Heart right ventricle (tissue), 16 donors: ENCODE measurements around the gene GLOD4. TPM values are rescaled to one million over a fixed set of nuclear protein-coding genes. Genes with fewer than 3 reads are reported as not detected.
A peak's percentile ranks its signal among the peaks of the same experiment; 100 is the strongest.
"Not testable (repeated sequence)": the region's sequence is repeated elsewhere in the genome, so short reads cannot be mapped to it uniquely, and the experiment has no call there.

ENCODE experiments used
- ATAC-seq, 8 donors: fragments of 200-7000 bp; cut with Tn5 transposase; one replicate each; pipeline ENCODE4 v1.9.1; 2020; ENCODE audit warnings: mild to moderate bottlenecking in 8 of 8, moderate library complexity in 8 of 8, moderate number of reproducible peaks in 1 of 8
- DNase-seq, 2 donors: peaks; one replicate each; pipeline ENCODE4 v3.0.0-alpha.2; 2020
- H3K27ac ChIP-seq, 10 donors: fragments of 200-600 bp; sonication (generic) in 2 of 10; one replicate each; pipeline versions ENCODE4 v1.5.0 to v1.8.0; 2020 to 2022; ENCODE audit warnings: mild to moderate bottlenecking in 3 of 10
- H3K27me3 ChIP-seq, 7 donors: fragments of 200-600 bp; one replicate each; pipeline ENCODE4 v1.8.0; 2021 to 2022; ENCODE audit warnings: mild to moderate bottlenecking in 2 of 7
- H3K36me3 ChIP-seq, 9 donors: fragments of 200-600 bp; sonication (generic) in 1 of 9; one replicate each; pipeline versions ENCODE4 v1.5.0 to v1.8.0; 2020 to 2022; ENCODE audit warnings: mild to moderate bottlenecking in 2 of 9
- H3K4me1 ChIP-seq, 9 donors: fragments of 200-600 bp; sonication (generic) in 1 of 9; one replicate each; pipeline versions ENCODE4 v1.5.0 to v1.8.0; 2020 to 2022; ENCODE audit warnings: mild to moderate bottlenecking in 4 of 9
- H3K4me3 ChIP-seq, 10 donors: fragments of 200-600 bp; sonication (generic) in 2 of 10; one replicate each; pipeline versions ENCODE4 v1.5.0 to v1.8.0; 2020 to 2022; ENCODE audit warnings: mild to moderate bottlenecking in 7 of 10, moderate library complexity in 2 of 10
- H3K9me3 ChIP-seq, 11 donors: fragments of 200-600 bp in 10 of 11; sonication (generic) in 2 of 11; one replicate each; pipeline versions ENCODE4 v1.5.0 to v1.8.0; 2013 to 2022; ENCODE audit warnings: mild to moderate bottlenecking in 2 of 11, control low read depth in 1 of 11, moderate library complexity in 1 of 11
- CTCF ChIP-seq, 9 donors: fragments of 200-600 bp; sonication (generic) in 2 of 9; IDR thresholded peaks; one replicate each; pipeline versions ENCODE4 v1.5.0 to v1.8.0; 2021 to 2022; ENCODE audit warnings: antibody characterized with exemption in 9 of 9, mild to moderate bottlenecking in 5 of 9, moderate library complexity in 1 of 9
- WGBS, 2 donors: extraction: QIAGEN DNeasy Blood & Tissue Kit; methylation state at CpG; one replicate each; pipeline ENCODE4 v1.1.7; 2013; ENCODE audit warnings: inconsistent platforms in 1 of 2; 5-methylcytosine and 5-hydroxymethylcytosine counted together
- intact Hi-C, 10 donors: fragments of 100-400 bp; cut with DNase I; formaldehyde crosslinking; loops; one replicate each; pipeline versions ENCODE4 v1.11.1 to v1.14.2; 2022
- polyA plus RNA-seq, 2 donors: library from polyadenylated mRNA; stranded (reverse); fragments of 200-250 nt; gene quantifications; one replicate each; pipeline ENCODE4 v1.2.3, GENCODE V29; 2013
- total RNA-seq, 10 donors: library from RNA; stranded (reverse); fragmentation: NEBNext Ultra II Directional in 3 of 10; extraction: Animal tissue kit (Norgen Biotek cat#: 25700) in 3 of 10; gene quantifications; one replicate each; pipeline versions ENCODE4 v1.2.1 to v1.2.4, GENCODE V29; 2021 to 2023
- donor health status: Arrhythmogenic right ventricular cardiomyopathy.
- donor health status: ischemic (EF 13 %, LVEDD 7.1; RV severe dilation, severe dysfunction).
- donor health status: healthy with polysubstance abuse.
- donor health status: DM: no; HTN: yes; CAD: no.
- donor health status: DM: no; HTN: no; CAD: no.
- donor health status: ischemic (EF 25% LVEDD 6.9; RV normal size, moderate dysfunction).
- donor health status: ischemic (EF 25% LVEDD 5.7; RV mildly dilated, moderate dysfunction).
- donor health status: healthy.
- donor health status: DM: yes; HTN: yes; CAD: no.
- donor health status: Ischemic cardiomyopathy.
- donor health status: ischemic (EF 35%, LVEDD 5.7; RV mildly dilated, moderate dysfunction).
- donor health status: nonischemic (EF 11% LVEDD 7.7; RV severe dilation, severe dysfunction).
- donor health status: DM: yes; HTN: yes; CAD: no.
- donor health status: PGD.
- donor health status: ischemic (EF 29% LVEDD 5.4; RV normal size, mild dysfunction).
- donor health status: nonischemic (EF 23%, LVEDD 6.1; RV moderate dilation, normal function).

The GLOD4 gene
- total and polyA plus RNA-seq, 12 donors, result 16.5 to 47.5 (median 27.6) TPM

- WGBS, 2 donors, result 84 to 92% methylated on average over 29 of the region's 29 CpGs
- H3K27me3 ChIP-seq, result no peaks in the 10 kb centered on the region
- DNase-seq (no peak), ATAC-seq (no peak)
- no peak overlapping the region for H3K27ac ChIP-seq
- intact Hi-C loops, result no loop called here
- H3K4me1 ChIP-seq, result no peaks in the 10 kb centered on the region
- no peak overlapping the region for H3K4me3 ChIP-seq
- no peaks in the 10 kb centered on the region for H3K9me3 ChIP-seq
- TF ChIP-seq CTCF (IDR thresholded peaks at IDR 0.05), result no peak
- peaks cover 0 to 44% (median 0%) of the 10 kb centered on the region in 9 donors for H3K36me3 ChIP-seq
Observed at GRCh38 chr17:811051-811784, 29.1 kb upstream of the GLOD4 start.

- 92 to 94% methylated on average over 28 of the region's 28 CpGs for WGBS, 2 donors
- H3K27me3 ChIP-seq, result no peaks in the 10 kb centered on the region
- no peaks in the 10 kb centered on the region for H3K9me3 ChIP-seq
- DNase-seq (no peak), ATAC-seq (peak in 1 of 8 donors; percentile 9)
- no peak overlapping the region for H3K4me3 ChIP-seq
- H3K27ac ChIP-seq, result no peak overlapping the region
- peaks cover 0 to 25% (median 0%) of the 10 kb centered on the region in 9 donors for H3K36me3 ChIP-seq
- no peak for TF ChIP-seq CTCF (IDR thresholded peaks at IDR 0.05)
- H3K4me1 ChIP-seq, result no peaks in the 10 kb centered on the region
- intact Hi-C loops, result loop anchor here in 1 of 10 donors (10.0 kb wide), 1 partner anchor 67 kb away; no protein-coding TSS in a partner anchor
Observed at GRCh38 chr17:807523-808294, 25.6 kb upstream of the GLOD4 start.

DNA sequence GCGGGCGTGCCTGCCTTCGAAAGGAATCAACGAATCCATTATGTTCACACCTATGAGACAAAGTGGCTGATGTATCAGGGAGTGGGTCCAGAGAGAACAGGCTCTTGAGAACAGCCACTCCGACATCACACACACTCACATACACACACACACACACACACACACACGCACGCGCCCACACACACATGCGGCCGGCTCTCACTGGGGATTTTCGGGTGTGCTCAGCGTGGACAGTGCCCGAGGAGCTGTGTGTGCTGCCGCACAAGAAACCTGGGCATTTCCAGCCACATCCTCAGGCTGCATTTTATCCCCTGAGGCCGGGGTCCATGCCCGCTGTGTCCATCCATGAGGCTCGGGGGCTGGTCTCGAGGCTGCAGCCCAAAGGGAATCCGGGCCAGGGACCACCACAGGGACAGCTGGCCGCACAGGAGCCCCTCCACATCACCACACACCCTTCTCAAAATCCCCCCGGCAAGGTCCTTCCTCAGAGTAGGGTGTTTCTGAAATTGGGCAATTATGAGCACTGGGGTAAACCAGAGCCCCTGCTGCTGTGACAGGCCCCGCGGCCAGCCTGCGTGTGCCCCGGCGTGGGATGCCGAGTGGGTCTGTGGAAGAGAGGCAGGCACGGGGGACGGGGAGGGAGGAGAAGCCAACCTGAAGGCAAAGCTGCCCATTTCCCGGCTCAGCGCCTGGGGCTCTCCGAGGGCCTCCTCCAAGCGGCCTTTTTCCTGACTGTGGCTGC lies 24.9 kb upstream of the GLOD4 start:
- H3K4me3 ChIP-seq, result no peak overlapping the region
- no peaks in the 10 kb centered on the region for H3K9me3 ChIP-seq
- no peak for TF ChIP-seq CTCF (IDR thresholded peaks at IDR 0.05)
- peaks cover 0 to 26% (median 0%) of the 10 kb centered on the region in 9 donors for H3K36me3 ChIP-seq
- intact Hi-C loops, result loop anchor here in 1 of 10 donors (10.0 kb wide), 1 partner anchor 68 kb away; no protein-coding TSS in a partner anchor
- H3K27me3 ChIP-seq, result no peaks in the 10 kb centered on the region
- 91 to 92% methylated on average over 33 of the region's 33 CpGs for WGBS, 2 donors
- H3K27ac ChIP-seq, result no peak overlapping the region
- DNase-seq (no peak), ATAC-seq (no peak)
- no peaks in the 10 kb centered on the region for H3K4me1 ChIP-seq

- Histone ChIP-seq H3K27ac (no peak overlapping the region), H3K4me3 (no peak overlapping the region), H3K4me1 (no peaks in the 10 kb centered on the region), H3K27me3 (no peaks in the 10 kb centered on the region), H3K36me3 (peaks cover 0 to 31% (median 0%) of the 10 kb centered on the region in 9 donors), H3K9me3 (no peaks in the 10 kb centered on the region)
- intact Hi-C loops, result loop anchor here in 1 of 10 donors (10.0 kb wide), 1 partner anchor 68 kb away; no protein-coding TSS in a partner anchor
- TF ChIP-seq CTCF (IDR thresholded peaks at IDR 0.05), result no peak
- DNase-seq (no peak), ATAC-seq (no peak)
- WGBS, 2 donors, result 87% methylated on average over 13 of the region's 13 CpGs
Observed at GRCh38 chr17:806346-806745, 24.3 kb upstream of the GLOD4 start.

DNA sequence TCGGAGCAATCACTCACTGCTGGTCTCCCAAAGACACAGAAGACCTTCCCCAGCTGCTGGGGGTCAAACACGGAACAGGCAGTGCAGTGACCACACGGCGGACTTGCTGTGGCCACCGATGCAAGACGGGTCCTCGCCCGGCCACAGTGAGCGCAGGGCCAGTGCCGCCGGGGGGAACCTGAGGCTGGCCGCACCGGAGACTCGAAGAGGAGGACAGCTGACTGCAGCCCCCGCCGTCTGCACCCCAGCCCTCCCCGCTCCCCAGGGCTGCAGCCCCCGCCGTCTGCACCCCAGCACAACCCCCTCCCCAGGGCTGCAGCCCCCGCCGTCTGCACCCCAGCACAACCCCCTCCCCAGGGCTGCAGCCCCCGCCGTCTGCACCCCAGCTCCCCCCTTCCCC lies 23.8 kb upstream of the GLOD4 start:
- intact Hi-C loops, result loop anchor here in 1 of 10 donors (10.0 kb wide), 1 partner anchor 69 kb away; no protein-coding TSS in a partner anchor
- not testable (repeated sequence) for H3K4me1 ChIP-seq

More for the DNA sequence above, 23.8 kb upstream of the GLOD4 start:
- not testable (repeated sequence) for H3K9me3 ChIP-seq, H3K4me3 ChIP-seq, H3K27ac ChIP-seq, ATAC-seq, DNase-seq, H3K27me3 ChIP-seq
- WGBS, 2 donors, result 93 to 95% methylated on average over 15 to 23 of the region's 23 CpGs
- H3K36me3 ChIP-seq, result peaks cover 0 to 34% (median 0%) of the 10 kb centered on the region in 9 donors
